SK-N-SH treated with all-trans-retinoic acid at 6 μM for 48 hours (cell line): ENCODE data around the gene ECM1.

Experiments
- ATAC-seq: fragments of 200-7000 bp; cut with Tn5 transposase; 3 replicates; pipeline ENCODE4 v1.9.1; 2020; ENCODE audit warnings: mild to moderate bottlenecking, moderate library complexity
- ARNTL ChIP-seq: fragments of 450-650 bp; formaldehyde crosslinking; IDR thresholded peaks from 2 replicates; pipeline ENCODE4 v1.5.0; 2020; ENCODE audit warnings: low read depth, mild to moderate bottlenecking, moderate library complexity, borderline replicate concordance
- BACH2 ChIP-seq: fragments of 250-450 bp; sonication (Bioruptor Pico); IDR thresholded peaks from 2 replicates; pipeline ENCODE4 v1.9.0; 2021; ENCODE audit warnings: mild to moderate bottlenecking, borderline replicate concordance
- CREB5 ChIP-seq: fragments of 250-450 bp; sonication (Bioruptor Pico); IDR thresholded peaks from 2 replicates; pipeline ENCODE4 v1.5.1; 2020; ENCODE audit warnings: low read depth, mild to moderate bottlenecking, moderate library complexity
- CSDC2 ChIP-seq: fragments of 250-450 bp; sonication (Bioruptor Pico); IDR thresholded peaks from 2 replicates; pipeline ENCODE4 v1.5.0; 2020; ENCODE audit warnings: mild to moderate bottlenecking, moderate library complexity
- ESRRG ChIP-seq: fragments of 250-450 bp; sonication (Bioruptor Pico); IDR thresholded peaks from 2 replicates; pipeline ENCODE4 v1.6.1; 2021; ENCODE audit warnings: mild to moderate bottlenecking
- GLIS3 ChIP-seq: fragments of 250-450 bp; sonication (Bioruptor Pico); IDR thresholded peaks from 2 replicates; pipeline ENCODE4 v1.5.0; 2020; ENCODE audit warnings: mild to moderate bottlenecking, moderate library complexity
- OSR1 ChIP-seq: fragments of 250-450 bp; sonication (Bioruptor Pico); IDR thresholded peaks from 2 replicates; pipeline ENCODE4 v1.8.0; 2022; ENCODE audit warnings: moderate library complexity, mild to moderate bottlenecking, inconsistent platforms
- PATZ1 ChIP-seq: fragments of 250-450 bp; sonication (Bioruptor Pico); IDR thresholded peaks from 2 replicates; pipeline ENCODE4 v1.8.0; 2020; ENCODE audit warnings: mild to moderate bottlenecking, moderate library complexity, borderline replicate concordance
- POU6F1 ChIP-seq: fragments of 250-450 bp; sonication (Bioruptor Pico); IDR thresholded peaks from 2 replicates; pipeline ENCODE4 v1.8.0; 2021; ENCODE audit warnings: low read depth, mild to moderate bottlenecking, moderate library complexity, borderline replicate concordance
- PPARA ChIP-seq: fragments of 250-450 bp; sonication (Bioruptor Pico); IDR thresholded peaks from 2 replicates; pipeline ENCODE4 v1.5.0; 2020; ENCODE audit warnings: mild to moderate bottlenecking, borderline replicate concordance
- RARB ChIP-seq: fragments of 250-450 bp; sonication (Bioruptor Pico); IDR thresholded peaks from 2 replicates; pipeline ENCODE4 v1.8.0; 2021; ENCODE audit warnings: mild to moderate bottlenecking, moderate library complexity
- SNAI2 ChIP-seq: fragments of 250-450 bp; sonication (Bioruptor Pico); IDR thresholded peaks from 2 replicates; pipeline ENCODE4 v1.5.0; 2020; ENCODE audit warnings: mild to moderate bottlenecking, moderate library complexity
- TCF4 ChIP-seq: fragments of 250-450 bp; sonication (Bioruptor Pico); IDR thresholded peaks from 2 replicates; pipeline ENCODE4 v1.8.0; 2021; ENCODE audit warnings: mild to moderate bottlenecking, moderate library complexity, borderline replicate concordance
- TOX ChIP-seq: fragments of 250-450 bp; sonication (Bioruptor Pico); IDR thresholded peaks from 2 replicates; pipeline ENCODE4 v1.8.0; 2021; ENCODE audit warnings: mild to moderate bottlenecking, moderate library complexity, borderline replicate concordance
- TSHZ2 ChIP-seq: fragments of 250-450 bp; sonication (Bioruptor Pico); IDR thresholded peaks from 2 replicates; pipeline ENCODE4 v1.5.0; 2020; ENCODE audit warnings: mild to moderate bottlenecking, moderate library complexity
- ZC3H10 ChIP-seq: fragments of 250-450 bp; sonication (Bioruptor Pico); IDR thresholded peaks from 2 replicates; pipeline ENCODE4 v1.5.1; 2021; ENCODE audit warnings: mild to moderate bottlenecking, moderate library complexity
- ZFP3 ChIP-seq: fragments of 250-450 bp; sonication (Bioruptor Pico); IDR thresholded peaks from 2 replicates; pipeline ENCODE4 v1.5.0; 2020; ENCODE audit warnings: mild to moderate bottlenecking, moderate library complexity
- ZFP30 ChIP-seq: fragments of 450-650 bp; formaldehyde crosslinking; IDR thresholded peaks from 2 replicates; pipeline ENCODE4 v1.5.0; 2022; ENCODE audit warnings: mild to moderate bottlenecking, moderate library complexity
- ZNF565 ChIP-seq: fragments of 450-650 bp; formaldehyde crosslinking; conservative IDR thresholded peaks from 2 replicates; pipeline ENCODE4 v1.5.0; 2020; ENCODE audit warnings: low read depth, mild to moderate bottlenecking, moderate library complexity
- ZNF70 ChIP-seq: fragments of 450-650 bp; formaldehyde crosslinking; IDR thresholded peaks from 2 replicates; pipeline ENCODE4 v1.5.0; 2020; ENCODE audit warnings: mild to moderate bottlenecking, moderate library complexity
- ZNF8 ChIP-seq: fragments of 450-650 bp; formaldehyde crosslinking; IDR thresholded peaks from 2 replicates; pipeline ENCODE4 v1.5.0; 2020; ENCODE audit warnings: mild to moderate bottlenecking, moderate library complexity

ECM1 gene

GRCh38 chr1:150550222-150551050 lies 42.5 kb downstream of the ECM1 start (continued):
- TF ChIP-seq PATZ1 (CRISPR knock-in tag), result no peak
- TF ChIP-seq ESRRG (CRISPR knock-in tag), result no peak
- no peak for TF ChIP-seq ZNF70 (CRISPR knock-in tag)
- no peak for TF ChIP-seq OSR1
- TF ChIP-seq ZNF8 (CRISPR knock-in tag), result no peak
- no peak for TF ChIP-seq CSDC2 (CRISPR knock-in tag)
- no peak for TF ChIP-seq TOX
- TF ChIP-seq GLIS3 (CRISPR knock-in tag), result no peak

- no peak for ATAC-seq
- no peak for TF ChIP-seq CSDC2 (CRISPR knock-in tag)
- TF ChIP-seq ESRRG (CRISPR knock-in tag), result no peak
- TF ChIP-seq ARNTL (CRISPR knock-in tag), result no peak
- TF ChIP-seq CREB5, result no peak
- no peak for TF ChIP-seq ZC3H10 (CRISPR knock-in tag)
- no peak for TF ChIP-seq ZFP3 (CRISPR knock-in tag)
- TF ChIP-seq RARB, result no peak
- no peak for TF ChIP-seq PPARA
- no peak for TF ChIP-seq TSHZ2 (CRISPR knock-in tag)
- TF ChIP-seq ZFP30 (CRISPR knock-in tag), result no peak
- no peak for TF ChIP-seq TOX
- no peak for TF ChIP-seq POU6F1
- no peak for TF ChIP-seq ZNF70 (CRISPR knock-in tag)
- no peak for TF ChIP-seq BACH2 (CRISPR knock-in tag)
- no peak for TF ChIP-seq OSR1
- no peak for TF ChIP-seq PATZ1 (CRISPR knock-in tag)
- no peak for TF ChIP-seq TCF4 (CRISPR knock-in tag)
- no peak for TF ChIP-seq GLIS3 (CRISPR knock-in tag)
- no peak for TF ChIP-seq ZNF565
These were observed 43.3 kb downstream of the ECM1 start for GRCh38 chr1:150551051-150551783.

- ATAC-seq, result no peak
- TF ChIP-seq PATZ1 (CRISPR knock-in tag) (no peak), TCF4 (CRISPR knock-in tag) (no peak), POU6F1 (no peak), ESRRG (CRISPR knock-in tag) (no peak), CREB5 (no peak), RARB (no peak), TOX (no peak), SNAI2 (CRISPR knock-in tag) (no peak)
These were observed 43.8 kb downstream of the ECM1 start for GRCh38 chr1:150551784-150552127.
